ENCODE results near the gene PROM1.

Gene PROM1

GRCh38 chr4:16000708-16001483, 82.9 kb downstream of the PROM1 start:
- no peak for DNase-seq (ENCODE audit: low read depth)
- no peak overlapping the region for H3K4me3 ChIP-seq (ENCODE audit: low read depth, low read length)
- TF ChIP-seq, protein P1, sequence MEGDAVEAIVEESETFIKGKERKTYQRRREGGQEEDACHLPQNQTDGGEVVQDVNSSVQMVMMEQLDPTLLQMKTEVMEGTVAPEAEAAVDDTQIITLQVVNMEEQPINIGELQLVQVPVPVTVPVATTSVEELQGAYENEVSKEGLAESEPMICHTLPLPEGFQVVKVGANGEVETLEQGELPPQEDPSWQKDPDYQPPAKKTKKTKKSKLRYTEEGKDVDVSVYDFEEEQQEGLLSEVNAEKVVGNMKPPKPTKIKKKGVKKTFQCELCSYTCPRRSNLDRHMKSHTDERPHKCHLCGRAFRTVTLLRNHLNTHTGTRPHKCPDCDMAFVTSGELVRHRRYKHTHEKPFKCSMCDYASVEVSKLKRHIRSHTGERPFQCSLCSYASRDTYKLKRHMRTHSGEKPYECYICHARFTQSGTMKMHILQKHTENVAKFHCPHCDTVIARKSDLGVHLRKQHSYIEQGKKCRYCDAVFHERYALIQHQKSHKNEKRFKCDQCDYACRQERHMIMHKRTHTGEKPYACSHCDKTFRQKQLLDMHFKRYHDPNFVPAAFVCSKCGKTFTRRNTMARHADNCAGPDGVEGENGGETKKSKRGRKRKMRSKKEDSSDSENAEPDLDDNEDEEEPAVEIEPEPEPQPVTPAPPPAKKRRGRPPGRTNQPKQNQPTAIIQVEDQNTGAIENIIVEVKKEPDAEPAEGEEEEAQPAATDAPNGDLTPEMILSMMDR (IDR thresholded peaks at IDR 0.05; ENCODE audit: low read depth, low read length, missing control alignments), result no peak

DNA sequence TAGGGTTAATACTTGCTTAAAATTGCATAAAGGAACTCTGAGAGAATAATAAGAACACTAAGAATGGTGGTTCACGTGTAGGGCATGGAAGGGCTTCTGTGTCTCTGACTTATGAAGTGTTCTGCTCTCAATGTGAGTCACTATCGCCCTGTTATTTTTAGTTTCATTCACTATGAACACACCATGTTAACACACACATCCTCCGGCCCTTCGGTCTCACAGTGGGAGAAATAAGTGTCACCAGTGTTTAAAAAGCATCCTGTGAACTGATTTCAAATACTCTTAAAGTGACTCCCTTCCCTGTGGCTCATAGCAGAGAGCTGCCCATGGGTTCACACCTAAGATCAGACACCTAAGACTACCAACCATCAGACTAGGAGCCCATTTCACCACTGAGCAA, 87.0 kb downstream of the PROM1 start:
- no peak overlapping the region for H3K4me3 ChIP-seq (ENCODE audit: low read depth, low read length)
- DNase-seq (ENCODE audit: low read depth), result no peak
- TF ChIP-seq, protein P1 (IDR thresholded peaks at IDR 0.05; ENCODE audit: low read depth, low read length, missing control alignments), result no peak

DNA sequence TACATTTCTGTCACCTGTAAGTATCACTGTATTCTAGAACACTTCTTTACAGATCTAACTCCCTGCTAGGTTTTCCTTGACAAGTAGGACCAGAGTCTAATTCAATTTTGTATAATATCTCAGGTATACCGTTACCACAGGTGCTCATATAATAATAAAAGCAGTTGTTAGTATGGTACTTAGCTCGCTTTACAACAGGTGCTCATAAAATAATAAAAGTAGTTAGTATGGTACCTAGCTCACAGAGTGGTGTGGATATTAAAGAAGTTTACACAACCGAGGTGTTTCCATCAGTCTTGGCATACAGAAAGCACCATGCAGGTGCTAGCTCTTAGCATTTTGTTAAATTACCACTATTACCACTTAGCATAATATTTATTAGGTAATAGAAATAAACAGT, 88.0 kb downstream of the PROM1 start:
- H3K4me3 ChIP-seq (ENCODE audit: low read depth, low read length), result no peak overlapping the region
- TF ChIP-seq, protein P1 (IDR thresholded peaks at IDR 0.05; ENCODE audit: low read depth, low read length, missing control alignments), result no peak
- no peak for DNase-seq (ENCODE audit: low read depth)

DNA sequence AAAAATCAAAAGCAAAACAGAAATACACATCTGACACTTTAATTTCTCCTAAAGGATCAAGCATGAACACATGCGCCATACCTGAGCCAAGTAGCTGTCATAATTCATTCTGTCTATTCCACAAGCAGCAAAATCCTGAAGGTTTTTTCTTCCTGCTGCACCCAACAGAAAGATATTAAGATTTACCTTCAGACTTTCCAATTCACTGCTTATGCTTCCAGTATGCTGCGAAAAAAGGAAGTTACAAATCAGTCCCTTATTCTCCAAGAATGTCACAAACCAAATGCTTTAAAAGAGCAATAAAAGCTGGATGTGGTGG, 91.7 kb downstream of the PROM1 start:
- no peak for DNase-seq (ENCODE audit: low read depth)

DNA sequence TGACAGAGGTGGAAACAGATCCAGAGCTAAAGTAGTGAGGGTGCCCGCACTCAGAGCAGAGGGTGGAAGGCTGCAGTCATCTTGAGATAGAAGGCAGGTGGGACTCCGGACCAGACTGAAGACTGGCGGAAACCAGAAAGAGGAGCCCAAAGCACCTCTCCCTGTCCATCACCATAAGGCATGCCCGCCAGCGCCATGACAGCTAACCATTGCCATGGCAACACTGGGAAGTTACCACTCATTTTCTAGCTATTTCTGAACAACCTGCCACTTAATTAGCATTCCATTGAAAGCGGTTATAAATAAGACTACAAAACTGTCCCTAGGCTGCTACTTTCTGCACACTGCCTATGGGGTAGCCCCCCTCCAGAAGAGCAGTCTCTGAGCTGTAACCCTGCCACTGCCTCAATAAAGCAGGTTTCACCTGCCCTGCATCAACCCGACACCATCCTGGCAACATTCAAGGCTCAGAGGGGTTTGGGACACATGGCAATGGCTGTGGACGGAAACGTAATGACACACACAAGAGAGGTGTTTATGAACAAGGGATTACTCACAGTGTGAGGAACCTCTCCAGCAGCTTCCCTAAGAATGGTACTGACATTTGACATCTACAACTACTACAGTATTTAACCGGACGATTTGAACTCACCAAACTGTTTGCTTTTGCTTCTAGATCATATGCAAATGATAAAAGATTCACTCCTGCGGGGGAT, 93.1 kb downstream of the PROM1 start:
- DNase-seq (ENCODE audit: low read depth), result no peak
- no peak overlapping the region for H3K4me3 ChIP-seq (ENCODE audit: low read depth, low read length)
- TF ChIP-seq, protein P1 (IDR thresholded peaks at IDR 0.05; ENCODE audit: low read depth, low read length, missing control alignments), result no peak

More for the DNA sequence above, 91.7 kb downstream of the PROM1 start:
- TF ChIP-seq, protein P1 (IDR thresholded peaks at IDR 0.05; ENCODE audit: low read depth, low read length, missing control alignments), result no peak
- no peak overlapping the region for H3K4me3 ChIP-seq (ENCODE audit: low read depth, low read length)

DNA sequence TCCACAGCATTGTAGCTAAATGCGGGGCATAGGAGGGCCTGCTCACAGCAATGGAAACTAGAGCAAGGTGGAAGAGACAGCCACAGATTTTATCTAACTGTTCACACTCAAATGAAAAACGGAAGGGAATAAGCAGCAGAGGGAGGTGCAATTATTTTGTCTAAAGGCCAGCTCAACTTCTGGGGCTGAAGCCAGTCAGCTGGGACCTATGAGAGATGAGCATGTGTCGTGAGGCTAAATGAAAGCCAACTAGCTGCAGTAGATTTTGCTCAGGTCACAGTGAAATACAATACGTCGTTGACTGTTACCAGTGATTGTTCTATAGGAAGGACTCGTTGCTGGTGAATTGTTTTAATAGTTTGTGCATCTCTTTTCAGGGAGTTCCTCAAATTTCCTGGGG, 94.4 kb downstream of the PROM1 start:
- TF ChIP-seq, protein P1 (IDR thresholded peaks at IDR 0.05; ENCODE audit: low read depth, low read length, missing control alignments), result no peak
- DNase-seq (ENCODE audit: low read depth), result no peak
- H3K4me3 ChIP-seq (ENCODE audit: low read depth, low read length), result no peak overlapping the region

Measured in GM12864 (cell line).